ENCODE results near the gene RNF207. TPM values are rescaled to one million over a fixed set of nuclear protein-coding genes. Genes with fewer than 3 reads are reported as not detected.

RNF207 gene
- total RNA-seq, 3 donors from 2014 or later (not counting 1 experiment from before 2014, with no cell fraction given) = 2.1 to 5.5 (median 2.3) TPM

DNA sequence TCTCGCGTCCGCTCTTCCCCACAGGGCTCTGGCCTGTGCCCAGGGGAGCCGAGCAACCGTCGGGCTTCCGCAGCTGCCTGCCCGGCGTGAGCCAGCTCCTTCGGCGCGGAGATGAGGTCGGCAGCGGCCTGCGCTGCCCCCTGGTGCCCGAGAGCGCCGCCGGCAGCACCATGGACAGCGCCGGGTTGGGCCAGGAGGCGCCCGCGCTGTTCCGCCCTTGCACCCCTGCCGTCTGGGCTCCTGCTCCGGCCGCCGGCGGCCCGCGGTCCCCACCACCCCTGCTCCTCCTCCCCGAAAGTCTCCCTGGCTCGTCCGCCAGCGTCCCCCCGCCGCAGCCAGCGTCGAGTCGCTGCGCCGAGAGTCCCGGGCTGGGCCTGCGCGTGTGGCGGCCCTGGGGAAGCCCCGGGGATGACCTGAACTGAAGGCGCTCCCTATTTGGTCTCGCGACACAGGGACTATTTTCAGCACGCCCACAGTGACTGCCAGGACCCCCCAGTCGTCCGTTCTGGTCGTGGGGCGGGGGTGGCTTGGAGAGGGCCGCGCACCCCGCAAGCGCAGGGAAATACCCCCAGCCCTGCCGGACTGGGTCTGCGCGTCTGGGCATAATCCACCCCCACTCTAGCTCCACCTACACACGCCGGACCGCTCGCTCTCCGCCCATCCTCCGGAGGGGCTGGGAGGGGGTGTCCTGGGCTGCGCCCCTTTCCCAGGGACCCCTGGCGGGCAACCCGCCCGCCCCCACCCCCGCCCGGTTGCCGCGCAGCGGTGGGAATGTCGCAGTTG, 39.4 kb downstream of the RNF207 start:
- Mint-ChIP-seq H3K27me3 (ENCODE audit: low read depth in 2 of 2) (peaks cover 20 to 43% of the 10 kb centered on the region in 2 donors), H3K4me3 (no peak overlapping the region), H3K4me1 (peaks cover 5 to 16% of the 10 kb centered on the region in 2 donors), H3K27ac (no peak overlapping the region), H3K9me3 (no peaks in the 10 kb centered on the region), H3K36me3 (no peaks in the 10 kb centered on the region)
- DNase-seq = peak; percentile 85 to 92
- Histone ChIP-seq H3K4me1 (ENCODE audit: control insufficient read depth, insufficient read depth, low read length) (peaks cover 31% of the 10 kb centered on the region), H3K4me3 (ENCODE audit: low read length) (no peak overlapping the region), H3K27ac (ENCODE audit: low read length) (no peak overlapping the region), H3K9me3 (ENCODE audit: control insufficient read depth, insufficient read depth, low read length) (no peaks in the 10 kb centered on the region), H3K36me3 (ENCODE audit: control insufficient read depth, insufficient read depth, low read length) (no peaks in the 10 kb centered on the region), H3K27me3 (ENCODE audit: control insufficient read depth, insufficient read depth, low read length) (peaks cover 56% of the 10 kb centered on the region)
- intact Hi-C loops (cut with micrococcal nuclease) = loop anchor here (5.0 kb wide), 1 partner anchor 52 kb away; no protein-coding TSS in a partner anchor
- 2% methylated on average over 79 of the region's 79 CpGs for WGBS (ENCODE audit: insufficient coverage)
- TF ChIP-seq, protein P1, sequence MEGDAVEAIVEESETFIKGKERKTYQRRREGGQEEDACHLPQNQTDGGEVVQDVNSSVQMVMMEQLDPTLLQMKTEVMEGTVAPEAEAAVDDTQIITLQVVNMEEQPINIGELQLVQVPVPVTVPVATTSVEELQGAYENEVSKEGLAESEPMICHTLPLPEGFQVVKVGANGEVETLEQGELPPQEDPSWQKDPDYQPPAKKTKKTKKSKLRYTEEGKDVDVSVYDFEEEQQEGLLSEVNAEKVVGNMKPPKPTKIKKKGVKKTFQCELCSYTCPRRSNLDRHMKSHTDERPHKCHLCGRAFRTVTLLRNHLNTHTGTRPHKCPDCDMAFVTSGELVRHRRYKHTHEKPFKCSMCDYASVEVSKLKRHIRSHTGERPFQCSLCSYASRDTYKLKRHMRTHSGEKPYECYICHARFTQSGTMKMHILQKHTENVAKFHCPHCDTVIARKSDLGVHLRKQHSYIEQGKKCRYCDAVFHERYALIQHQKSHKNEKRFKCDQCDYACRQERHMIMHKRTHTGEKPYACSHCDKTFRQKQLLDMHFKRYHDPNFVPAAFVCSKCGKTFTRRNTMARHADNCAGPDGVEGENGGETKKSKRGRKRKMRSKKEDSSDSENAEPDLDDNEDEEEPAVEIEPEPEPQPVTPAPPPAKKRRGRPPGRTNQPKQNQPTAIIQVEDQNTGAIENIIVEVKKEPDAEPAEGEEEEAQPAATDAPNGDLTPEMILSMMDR (IDR thresholded peaks at IDR 0.05) = peak; percentile 71
- peak; percentile 85 to 91 (median 87) for ATAC-seq

DNA sequence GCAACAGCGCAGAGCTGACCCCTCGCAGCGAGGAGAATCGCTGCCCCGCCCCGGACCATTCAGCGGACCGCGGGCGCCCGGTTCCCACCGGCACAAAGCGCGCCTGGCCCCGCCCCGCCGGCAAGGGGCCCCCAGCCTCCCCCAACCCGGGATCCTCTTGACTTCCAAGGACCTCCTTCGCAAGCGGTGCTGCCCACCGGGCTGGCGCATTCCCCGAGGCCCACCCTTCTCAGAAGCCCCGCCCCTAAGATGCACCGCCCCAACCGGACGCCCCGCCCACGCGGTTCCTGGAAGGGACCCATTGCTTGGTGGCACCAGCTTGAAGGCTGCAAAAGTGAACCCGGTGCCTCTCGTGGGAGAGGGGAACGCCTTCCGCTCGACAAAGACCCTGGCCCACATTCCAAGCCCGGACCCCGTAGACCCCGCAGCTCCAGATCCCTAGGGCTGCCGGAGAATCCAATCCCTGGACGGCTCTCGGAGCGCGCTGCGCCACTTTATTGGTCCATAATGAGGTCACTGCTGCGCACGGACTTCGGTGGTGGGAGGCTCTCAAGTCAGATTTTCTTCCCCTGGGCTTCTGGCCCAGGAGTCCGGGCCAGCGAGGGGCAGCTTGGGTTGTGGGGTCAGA, 40.1 kb downstream of the RNF207 start:
- Histone ChIP-seq H3K27me3 (ENCODE audit: control insufficient read depth, insufficient read depth, low read length) (peaks cover 50% of the 10 kb centered on the region), H3K4me1 (ENCODE audit: control insufficient read depth, insufficient read depth, low read length) (peaks cover 31% of the 10 kb centered on the region), H3K36me3 (ENCODE audit: control insufficient read depth, insufficient read depth, low read length) (no peaks in the 10 kb centered on the region), H3K4me3 (ENCODE audit: low read length) (no peak overlapping the region), H3K9me3 (ENCODE audit: control insufficient read depth, insufficient read depth, low read length) (no peaks in the 10 kb centered on the region), H3K27ac (ENCODE audit: low read length) (no peak overlapping the region)
- Mint-ChIP-seq H3K9me3 (no peaks in the 10 kb centered on the region), H3K36me3 (no peaks in the 10 kb centered on the region), H3K27ac (no peak overlapping the region), H3K27me3 (ENCODE audit: low read depth in 2 of 2) (peaks cover 19 to 41% of the 10 kb centered on the region in 2 donors), H3K4me1 (peaks cover 5 to 16% of the 10 kb centered on the region in 2 donors), H3K4me3 (no peak overlapping the region)
- ATAC-seq = no peak
- peak in 1 of 2 donors; percentile 55 for DNase-seq
- WGBS (ENCODE audit: insufficient coverage) = 6% methylated on average over 49 of the region's 49 CpGs
- TF ChIP-seq, protein P1 (IDR thresholded peaks at IDR 0.05) = no peak
- intact Hi-C loops (cut with micrococcal nuclease) = loop anchor here (1.0 to 5.0 kb wide), 3 partner anchors 51 to 158 kb away; no protein-coding TSS in a partner anchor

DNA sequence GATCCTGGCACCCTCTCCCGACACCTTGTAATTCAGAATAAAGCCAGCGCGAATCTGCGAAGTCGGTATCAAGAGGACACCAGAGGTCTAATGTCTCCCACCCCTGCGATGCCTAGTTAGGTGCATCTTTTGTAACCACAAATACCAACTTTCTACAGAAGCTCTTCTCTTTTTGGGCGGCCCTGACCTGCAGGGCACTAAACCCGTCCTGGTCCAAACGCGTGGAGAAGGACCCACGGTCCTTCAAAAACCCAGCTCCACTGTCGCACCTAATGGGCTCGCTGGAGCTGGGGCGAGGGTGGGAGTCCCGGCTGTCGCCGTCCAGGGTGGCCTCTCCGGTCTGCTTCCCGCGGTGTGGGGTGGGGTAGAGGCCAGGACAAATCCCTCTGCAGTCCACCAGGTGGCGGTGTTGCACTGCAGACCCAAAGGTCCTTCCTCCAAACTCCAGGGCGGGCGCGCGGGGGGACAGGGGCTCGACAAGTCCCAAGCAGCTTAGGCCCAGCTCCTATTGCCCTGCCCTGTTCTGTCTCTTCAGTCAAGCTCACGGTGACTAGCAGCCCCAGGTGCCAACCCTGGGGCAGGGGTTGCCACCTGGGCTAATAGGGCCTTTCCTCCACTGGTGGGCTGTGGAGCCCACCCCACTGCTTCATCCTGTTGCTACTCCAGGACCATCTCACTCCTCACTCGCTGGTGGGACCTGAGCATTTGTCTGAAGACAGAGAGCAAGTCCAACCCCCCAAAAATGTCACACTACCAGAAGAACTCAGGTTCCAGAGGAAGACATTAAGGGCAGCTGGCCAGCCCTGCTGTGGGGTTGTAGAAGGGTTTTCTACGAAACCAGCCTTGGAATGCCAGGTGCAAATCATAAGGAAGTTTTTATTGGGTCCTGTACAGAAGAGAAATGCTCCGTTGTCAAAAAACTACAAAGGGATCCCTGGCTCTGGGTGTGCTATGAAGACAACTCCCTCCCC, 40.9 kb downstream of the RNF207 start:
- intact Hi-C loops (cut with micrococcal nuclease) = loop anchor here (1.0 to 5.0 kb wide), 3 partner anchors 51 to 158 kb away; no protein-coding TSS in a partner anchor
- ATAC-seq (peak; percentile 70 to 73 (median 71)), DNase-seq (peak; percentile 78 to 91)
- Mint-ChIP-seq H3K36me3 (no peaks in the 10 kb centered on the region), H3K27me3 (ENCODE audit: low read depth in 2 of 2) (peaks cover 11 to 33% of the 10 kb centered on the region in 2 donors), H3K4me1 (peaks cover 0 to 8% of the 10 kb centered on the region in 2 donors), H3K9me3 (no peaks in the 10 kb centered on the region), H3K4me3 (peak overlapping the region; percentile 17), H3K27ac (no peak overlapping the region)
- Histone ChIP-seq H3K27me3 (ENCODE audit: control insufficient read depth, insufficient read depth, low read length) (peaks cover 45% of the 10 kb centered on the region), H3K4me3 (ENCODE audit: low read length) (no peak overlapping the region), H3K36me3 (ENCODE audit: control insufficient read depth, insufficient read depth, low read length) (no peaks in the 10 kb centered on the region), H3K27ac (ENCODE audit: low read length) (no peak overlapping the region), H3K4me1 (ENCODE audit: control insufficient read depth, insufficient read depth, low read length) (peaks cover 31% of the 10 kb centered on the region), H3K9me3 (ENCODE audit: control insufficient read depth, insufficient read depth, low read length) (no peaks in the 10 kb centered on the region)
- TF ChIP-seq, protein P1 (IDR thresholded peaks at IDR 0.05) = peak; percentile 95
- 10% methylated on average over 30 of the region's 30 CpGs for whole genome bisulfite sequencing (ENCODE audit: insufficient coverage)

Data from natural killer cell (primary cell).